ENCODE results near the gene TUBA1C.

Gene TUBA1C

GRCh38 chr12:49274396-49275069, 9.7 kb downstream of the TUBA1C start:
- no peak for TF ChIP-seq TEAD4 (IDR thresholded peaks at IDR 0.05)
- no peak for TF ChIP-seq REST (IDR thresholded peaks at IDR 0.05; ENCODE audit: low read depth)
- no peak for TF ChIP-seq CREB1 (IDR thresholded peaks at IDR 0.05; ENCODE audit: low read depth)
- TF ChIP-seq EGR1 (IDR thresholded peaks at IDR 0.05), result no peak
- no peak for TF ChIP-seq NFIC (IDR thresholded peaks at IDR 0.05)
- TF ChIP-seq EP300 (IDR thresholded peaks at IDR 0.05; ENCODE audit: borderline replicate concordance), result no peak
- TF ChIP-seq ZBTB7A (IDR thresholded peaks at IDR 0.05; ENCODE audit: low read depth), result no peak
- TF ChIP-seq CEBPB (IDR thresholded peaks at IDR 0.05), result no peak
- TF ChIP-seq RAD21 (IDR thresholded peaks at IDR 0.05; ENCODE audit: low read depth), result no peak
- TF ChIP-seq TCF12 (IDR thresholded peaks at IDR 0.05; ENCODE audit: low read depth), result no peak

GRCh38 chr12:49276304-49277290, 11.7 kb downstream of the TUBA1C start:
- TF ChIP-seq REST (IDR thresholded peaks at IDR 0.05; ENCODE audit: low read depth) (no peak), YY1 (IDR thresholded peaks at IDR 0.05; ENCODE audit: low read depth) (no peak), EGR1 (IDR thresholded peaks at IDR 0.05) (no peak), NFIC (IDR thresholded peaks at IDR 0.05) (no peak), TEAD4 (IDR thresholded peaks at IDR 0.05) (no peak), ZBTB7A (IDR thresholded peaks at IDR 0.05; ENCODE audit: low read depth) (no peak), MAX (IDR thresholded peaks at IDR 0.05) (no peak), TCF12 (IDR thresholded peaks at IDR 0.05; ENCODE audit: low read depth) (no peak), TAF1 (IDR thresholded peaks at IDR 0.05; ENCODE audit: low read depth) (no peak), CREB1 (IDR thresholded peaks at IDR 0.05; ENCODE audit: low read depth) (no peak), FOXM1 (IDR thresholded peaks at IDR 0.05; ENCODE audit: borderline replicate concordance, low read depth) (no peak), USF1 (IDR thresholded peaks at IDR 0.05) (no peak), RAD21 (IDR thresholded peaks at IDR 0.05; ENCODE audit: low read depth) (no peak; the same call in 1 of the 2 replicates), CEBPB (IDR thresholded peaks at IDR 0.05) (no peak), EP300 (IDR thresholded peaks at IDR 0.05; ENCODE audit: borderline replicate concordance) (no peak)

- TF ChIP-seq TAF1 (IDR thresholded peaks at IDR 0.05; ENCODE audit: low read depth) (no peak), RAD21 (IDR thresholded peaks at IDR 0.05; ENCODE audit: low read depth) (no peak), EGR1 (IDR thresholded peaks at IDR 0.05) (no peak), CEBPB (IDR thresholded peaks at IDR 0.05) (no peak), FOXM1 (IDR thresholded peaks at IDR 0.05; ENCODE audit: borderline replicate concordance, low read depth) (no peak), TCF12 (IDR thresholded peaks at IDR 0.05; ENCODE audit: low read depth) (no peak), TEAD4 (IDR thresholded peaks at IDR 0.05) (no peak), REST (IDR thresholded peaks at IDR 0.05; ENCODE audit: low read depth) (no peak), CREB1 (IDR thresholded peaks at IDR 0.05; ENCODE audit: low read depth) (no peak), EP300 (IDR thresholded peaks at IDR 0.05; ENCODE audit: borderline replicate concordance) (no peak), MAX (IDR thresholded peaks at IDR 0.05) (no peak), USF1 (IDR thresholded peaks at IDR 0.05) (no peak), ZBTB7A (IDR thresholded peaks at IDR 0.05; ENCODE audit: low read depth) (no peak), NFIC (IDR thresholded peaks at IDR 0.05) (no peak), YY1 (IDR thresholded peaks at IDR 0.05; ENCODE audit: low read depth) (no peak)
These were observed 12.6 kb downstream of the TUBA1C start for GRCh38 chr12:49277466-49277865.
